HEK293 (cell line): ENCODE data around the gene IL2RA.

ENCODE experiments used
- CTCF ChIA-PET: fragments of 350-600 bp; formaldehyde crosslinking; extraction: SDS; loops from one replicate; lab custom pipeline; 2021; ENCODE audit warnings: antibody characterized with exemption; lab: Yijun Ruan, JAX
- POLR2A ChIA-PET: fragments of 300-600 bp; formaldehyde crosslinking; extraction: SDS; loops from one replicate; lab custom pipeline; 2020; ENCODE audit warnings: antibody characterized with exemption, inconsistent platforms; lab: Yijun Ruan, JAX
- H3K27ac ChIP-seq: fragments of 200-500 bp; sonication (Bioruptor generic); 2 replicates; pipeline ENCODE4 v1.5.1; 2014; ENCODE audit warnings: low read depth, low read length, control low read depth, inconsistent platforms; ENCODE audit errors: extremely low read depth
- H3K36me3 ChIP-seq, 2 experiments: fragments of 200-500 bp in 1 of 2; sonication (Bioruptor generic) in 1 of 2; 1 replicate in 1 of 2; 2 replicates in 1 of 2; pipeline ENCODE4 v1.5.1; 2014 to 2017; ENCODE audit warnings: inconsistent platforms in 2 of 2, low read length in 2 of 2; ENCODE audit not compliant: control insufficient read depth in 2 of 2, insufficient read depth in 1 of 2
- H3K4me1 ChIP-seq: fragments of 200-500 bp; sonication (Bioruptor generic); 2 replicates; pipeline ENCODE4 v1.5.1; 2014; ENCODE audit warnings: mild to moderate bottlenecking, low read length, inconsistent platforms; ENCODE audit not compliant: control insufficient read depth, insufficient read depth
- H3K4me3 ChIP-seq: 2 replicates; pipeline ENCODE4 v1.5.1; 2011; ENCODE audit warnings: low read depth, mild to moderate bottlenecking, control low read depth, low read length, moderate library complexity
- H3K9me3 ChIP-seq: fragments of 200-500 bp; sonication (Bioruptor generic); 2 replicates; pipeline ENCODE4 v1.5.1; 2014; ENCODE audit warnings: low read depth, low read length, inconsistent platforms; ENCODE audit not compliant: control insufficient read depth, insufficient read depth
- BCL11A ChIP-seq: fragments of 450-650 bp; formaldehyde crosslinking; IDR thresholded peaks from 2 replicates; pipeline ENCODE4 v1.5.1; 2016; ENCODE audit warnings: low read depth, missing biosample characterization, missing genetic modification characterization
- GLI4 ChIP-seq: fragments of 450-650 bp; formaldehyde crosslinking; IDR thresholded peaks from 2 replicates; pipeline ENCODE4 v1.5.1; 2016; ENCODE audit warnings: missing biosample characterization, missing genetic modification characterization
- INSM2 ChIP-seq: fragments of 450-650 bp; formaldehyde crosslinking; IDR thresholded peaks from 2 replicates; pipeline ENCODE4 v1.5.1; 2016; ENCODE audit warnings: missing biosample characterization, missing genetic modification characterization
- KLF8 ChIP-seq: fragments of 450-650 bp; formaldehyde crosslinking; IDR thresholded peaks from 2 replicates; pipeline ENCODE4 v1.5.1; 2016; ENCODE audit warnings: missing biosample characterization, missing genetic modification characterization
- KLF9 ChIP-seq: fragments of 450-650 bp; formaldehyde crosslinking; IDR thresholded peaks from 2 replicates; pipeline ENCODE4 v1.5.1; 2016; ENCODE audit warnings: missing biosample characterization, missing genetic modification characterization, low read depth
- PRDM1 ChIP-seq: fragments of 450-650 bp; formaldehyde crosslinking; IDR thresholded peaks from 2 replicates; pipeline ENCODE4; 2016; ENCODE audit warnings: missing biosample characterization, missing genetic modification characterization
- SP3 ChIP-seq: fragments of 450-650 bp; formaldehyde crosslinking; IDR thresholded peaks from 2 replicates; pipeline ENCODE4 v1.5.1; 2016; ENCODE audit warnings: missing biosample characterization, missing genetic modification characterization
- TRIM28 ChIP-seq: IDR thresholded peaks from 2 replicates; pipeline ENCODE4 v1.6.1; 2011; ENCODE audit warnings: low read length, control low read depth, borderline replicate concordance
- ZBTB44 ChIP-seq: fragments of 450-650 bp; IDR thresholded peaks from 2 replicates; pipeline ENCODE4 v1.5.1; 2018; ENCODE audit warnings: missing biosample characterization, mild to moderate bottlenecking, missing genetic modification characterization
- ZNF112 ChIP-seq: fragments of 450-650 bp; formaldehyde crosslinking; IDR thresholded peaks from 2 replicates; pipeline ENCODE4 v1.5.0; 2017; ENCODE audit warnings: missing biosample characterization, missing genetic modification characterization
- ZNF174 ChIP-seq: fragments of 450-650 bp; formaldehyde crosslinking; IDR thresholded peaks from 2 replicates; pipeline ENCODE4 v1.5.0; 2017; ENCODE audit warnings: missing biosample characterization, mild to moderate bottlenecking, missing genetic modification characterization
- ZNF248 ChIP-seq: fragments of 450-650 bp; formaldehyde crosslinking; IDR thresholded peaks from 2 replicates; pipeline ENCODE4 v1.5.1; 2017; ENCODE audit warnings: missing biosample characterization, missing genetic modification characterization
- ZNF311 ChIP-seq: fragments of 450-650 bp; formaldehyde crosslinking; IDR thresholded peaks from 2 replicates; pipeline ENCODE4 v1.5.1; 2017; ENCODE audit warnings: missing biosample characterization, missing genetic modification characterization, borderline replicate concordance
- ZNF394 ChIP-seq: fragments of 450-650 bp; formaldehyde crosslinking; IDR thresholded peaks from 2 replicates; pipeline ENCODE4 v1.5.1; 2016; ENCODE audit warnings: missing biosample characterization, missing genetic modification characterization, mild to moderate bottlenecking, moderate library complexity, borderline replicate concordance
- ZNF571 ChIP-seq: fragments of 450-650 bp; formaldehyde crosslinking; IDR thresholded peaks from 2 replicates; pipeline ENCODE4 v1.5.0; 2017; ENCODE audit warnings: missing biosample characterization, missing genetic modification characterization
- ZNF600 ChIP-seq: fragments of 450-650 bp; formaldehyde crosslinking; IDR thresholded peaks from 2 replicates; pipeline ENCODE4 v1.5.1; 2016; ENCODE audit warnings: missing biosample characterization, missing genetic modification characterization
- ZNF639 ChIP-seq: fragments of 450-650 bp; formaldehyde crosslinking; IDR thresholded peaks from 2 replicates; pipeline ENCODE4 v1.5.1; 2016; ENCODE audit warnings: missing biosample characterization, missing genetic modification characterization
- ZNF677 ChIP-seq: fragments of 450-650 bp; IDR thresholded peaks from 2 replicates; pipeline ENCODE4 v1.5.0; 2018; ENCODE audit warnings: missing biosample characterization, mild to moderate bottlenecking, missing genetic modification characterization, moderate library complexity
- ZNF792 ChIP-seq: fragments of 450-650 bp; formaldehyde crosslinking; IDR thresholded peaks from 2 replicates; pipeline ENCODE4 v1.5.1; 2016; ENCODE audit warnings: missing biosample characterization, missing genetic modification characterization
- ZNF837 ChIP-seq: fragments of 450-650 bp; formaldehyde crosslinking; IDR thresholded peaks from 2 replicates; pipeline ENCODE4 v1.5.1; 2016; ENCODE audit warnings: missing biosample characterization, missing genetic modification characterization
- ZNF843 ChIP-seq: fragments of 450-650 bp; formaldehyde crosslinking; IDR thresholded peaks from 2 replicates; pipeline ENCODE4 v1.5.1; 2016; ENCODE audit warnings: missing biosample characterization, missing genetic modification characterization
- ZSCAN16 ChIP-seq: fragments of 450-650 bp; formaldehyde crosslinking; IDR thresholded peaks from 2 replicates; pipeline ENCODE4 v1.5.1; 2016; ENCODE audit warnings: missing biosample characterization, missing genetic modification characterization
- TF ChIP-seq, protein P1 (sequence below): fragments of 450-650 bp; formaldehyde crosslinking; conservative IDR thresholded peaks from 2 replicates; pipeline ENCODE4 v1.5.1; 2016; ENCODE audit warnings: low read depth, missing biosample characterization, missing genetic modification characterization

The IL2RA gene

GRCh38 chr10:6068422-6068821 is 6.3 kb upstream of the IL2RA start (continued):
- TF ChIP-seq, protein P1, sequence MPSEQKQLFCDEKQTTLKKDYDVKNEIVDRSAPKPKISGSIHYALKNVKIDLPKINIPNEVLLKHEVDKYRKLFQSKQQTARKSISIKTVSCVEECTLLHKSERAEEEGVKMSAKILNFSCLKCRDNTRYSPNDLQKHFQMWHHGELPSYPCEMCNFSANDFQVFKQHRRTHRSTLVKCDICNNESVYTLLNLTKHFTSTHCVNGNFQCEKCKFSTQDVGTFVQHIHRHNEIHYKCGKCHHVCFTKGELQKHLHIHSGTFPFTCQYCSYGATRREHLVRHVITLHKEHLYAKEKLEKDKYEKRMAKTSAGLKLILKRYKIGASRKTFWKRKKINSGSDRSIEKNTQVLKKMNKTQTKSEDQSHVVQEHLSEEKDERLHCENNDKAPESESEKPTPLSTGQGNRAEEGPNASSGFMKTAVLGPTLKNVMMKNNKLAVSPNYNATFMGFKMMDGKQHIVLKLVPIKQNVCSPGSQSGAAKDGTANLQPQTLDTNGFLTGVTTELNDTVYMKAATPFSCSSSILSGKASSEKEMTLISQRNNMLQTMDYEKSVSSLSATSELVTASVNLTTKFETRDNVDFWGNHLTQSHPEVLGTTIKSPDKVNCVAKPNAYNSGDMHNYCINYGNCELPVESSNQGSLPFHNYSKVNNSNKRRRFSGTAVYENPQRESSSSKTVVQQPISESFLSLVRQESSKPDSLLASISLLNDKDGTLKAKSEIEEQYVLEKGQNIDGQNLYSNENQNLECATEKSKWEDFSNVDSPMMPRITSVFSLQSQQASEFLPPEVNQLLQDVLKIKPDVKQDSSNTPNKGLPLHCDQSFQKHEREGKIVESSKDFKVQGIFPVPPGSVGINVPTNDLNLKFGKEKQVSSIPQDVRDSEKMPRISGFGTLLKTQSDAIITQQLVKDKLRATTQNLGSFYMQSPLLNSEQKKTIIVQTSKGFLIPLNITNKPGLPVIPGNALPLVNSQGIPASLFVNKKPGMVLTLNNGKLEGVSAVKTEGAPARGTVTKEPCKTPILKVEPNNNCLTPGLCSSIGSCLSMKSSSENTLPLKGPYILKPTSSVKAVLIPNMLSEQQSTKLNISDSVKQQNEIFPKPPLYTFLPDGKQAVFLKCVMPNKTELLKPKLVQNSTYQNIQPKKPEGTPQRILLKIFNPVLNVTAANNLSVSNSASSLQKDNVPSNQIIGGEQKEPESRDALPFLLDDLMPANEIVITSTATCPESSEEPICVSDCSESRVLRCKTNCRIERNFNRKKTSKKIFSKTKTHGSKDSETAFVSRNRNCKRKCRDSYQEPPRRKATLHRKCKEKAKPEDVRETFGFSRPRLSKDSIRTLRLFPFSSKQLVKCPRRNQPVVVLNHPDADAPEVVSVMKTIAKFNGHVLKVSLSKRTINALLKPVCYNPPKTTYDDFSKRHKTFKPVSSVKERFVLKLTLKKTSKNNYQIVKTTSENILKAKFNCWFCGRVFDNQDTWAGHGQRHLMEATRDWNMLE (tag by site-specific recombination), result no peak
- no peak for TF ChIP-seq ZNF792 (tag by site-specific recombination)
- no peak for TF ChIP-seq BCL11A (tag by site-specific recombination)
- TF ChIP-seq ZNF837 (tag by site-specific recombination), result no peak
- TF ChIP-seq, all 188 proteins: peak for 0

- TF ChIP-seq PRDM1 (tag by site-specific recombination) (0 out of 2 replicates have a peak, but pooled peaks have one; percentile 15), ZNF571 (tag by site-specific recombination) (no peak)
- TF ChIP-seq, all 188 proteins: peak for 1
- no peaks in the 10 kb centered on the region for H3K36me3 ChIP-seq
- no peak overlapping the region for H3K4me3 ChIP-seq
- ChIA-PET POLR2A (no interaction called here), CTCF (no interaction called here)
- no peaks in the 10 kb centered on the region for H3K9me3 ChIP-seq
- no peak overlapping the region for H3K27ac ChIP-seq
- no peaks in the 10 kb centered on the region for H3K4me1 ChIP-seq
Observed at GRCh38 chr10:6068006-6068405, 5.8 kb upstream of the IL2RA start.

- Histone ChIP-seq H3K4me3 (no peak overlapping the region), H3K27ac (no peak overlapping the region), H3K36me3 (no peaks in the 10 kb centered on the region), H3K4me1 (no peaks in the 10 kb centered on the region), H3K9me3 (no peaks in the 10 kb centered on the region)
- ChIA-PET POLR2A (no interaction called here), CTCF (no interaction called here)
- no peak for TF ChIP-seq KLF8 (tag by site-specific recombination)
- no peak for TF ChIP-seq ZNF311 (tag by site-specific recombination)
- no peak for TF ChIP-seq ZBTB44 (tag by site-specific recombination)
- TF ChIP-seq ZNF112 (tag by site-specific recombination), result no peak
- TF ChIP-seq ZNF174 (tag by site-specific recombination), result no peak
- no peak for TF ChIP-seq KLF9 (tag by site-specific recombination)
- TF ChIP-seq ZNF843, result no peak
- TF ChIP-seq ZSCAN16 (tag by site-specific recombination), result no peak
- no peak for TF ChIP-seq INSM2 (tag by site-specific recombination)
- no peak for TF ChIP-seq GLI4 (tag by site-specific recombination)
- no peak for TF ChIP-seq TRIM28
- no peak for TF ChIP-seq SP3 (tag by site-specific recombination)
- TF ChIP-seq ZNF394, result no peak
- no peak for TF ChIP-seq ZNF600 (tag by site-specific recombination)
- no peak for TF ChIP-seq ZNF639 (tag by site-specific recombination)
- no peak for TF ChIP-seq ZNF677
- no peak for TF ChIP-seq ZNF248
Observed at GRCh38 chr10:6067457-6067856, 5.3 kb upstream of the IL2RA start.
